ENCODE data around the gene CEP192. TPM values are rescaled to one million over a fixed set of nuclear protein-coding genes. Genes with fewer than 3 reads are reported as not detected.

CEP192 gene
- total and polyA plus RNA-seq, 2 of the 13 experiments (the other 11 are each of a cell fraction or from before 2014, with no cell fraction given) = 15.3 to 24.7 TPM

DNA sequence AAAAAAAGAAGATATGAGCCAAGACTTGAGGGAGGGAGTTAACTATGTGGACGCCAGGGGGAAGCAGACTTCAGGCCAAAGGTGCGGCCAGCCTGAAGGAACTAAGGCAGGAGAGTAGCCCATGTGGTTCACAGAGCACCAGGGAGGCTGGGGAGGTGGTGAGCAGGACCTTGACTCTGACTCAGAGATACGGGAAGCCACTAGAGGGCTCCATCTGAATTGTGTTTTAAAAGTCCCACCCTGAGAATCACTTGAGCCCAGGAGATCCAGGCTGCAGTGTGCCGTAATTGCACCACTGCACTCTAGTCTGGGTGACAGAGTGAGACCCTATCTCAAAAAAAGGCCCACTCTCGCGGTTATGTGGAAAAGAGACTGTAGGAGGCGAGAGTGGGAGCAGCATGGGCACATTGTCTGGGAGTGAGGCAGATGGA is 12.3 kb downstream of the CEP192 start (continued):
- TF ChIP-seq, protein P1, sequence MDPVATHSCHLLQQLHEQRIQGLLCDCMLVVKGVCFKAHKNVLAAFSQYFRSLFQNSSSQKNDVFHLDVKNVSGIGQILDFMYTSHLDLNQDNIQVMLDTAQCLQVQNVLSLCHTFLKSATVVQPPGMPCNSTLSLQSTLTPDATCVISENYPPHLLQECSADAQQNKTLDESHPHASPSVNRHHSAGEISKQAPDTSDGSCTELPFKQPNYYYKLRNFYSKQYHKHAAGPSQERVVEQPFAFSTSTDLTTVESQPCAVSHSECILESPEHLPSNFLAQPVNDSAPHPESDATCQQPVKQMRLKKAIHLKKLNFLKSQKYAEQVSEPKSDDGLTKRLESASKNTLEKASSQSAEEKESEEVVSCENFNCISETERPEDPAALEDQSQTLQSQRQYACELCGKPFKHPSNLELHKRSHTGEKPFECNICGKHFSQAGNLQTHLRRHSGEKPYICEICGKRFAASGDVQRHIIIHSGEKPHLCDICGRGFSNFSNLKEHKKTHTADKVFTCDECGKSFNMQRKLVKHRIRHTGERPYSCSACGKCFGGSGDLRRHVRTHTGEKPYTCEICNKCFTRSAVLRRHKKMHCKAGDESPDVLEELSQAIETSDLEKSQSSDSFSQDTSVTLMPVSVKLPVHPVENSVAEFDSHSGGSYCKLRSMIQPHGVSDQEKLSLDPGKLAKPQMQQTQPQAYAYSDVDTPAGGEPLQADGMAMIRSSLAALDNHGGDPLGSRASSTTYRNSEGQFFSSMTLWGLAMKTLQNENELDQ (CRISPR knock-in tag; IDR thresholded peaks at IDR 0.05; ENCODE audit: borderline replicate concordance) = no peak
- TF ChIP-seq MXD4 (CRISPR knock-in tag; IDR thresholded peaks at IDR 0.05) = no peak
- TF ChIP-seq, protein P2, sequence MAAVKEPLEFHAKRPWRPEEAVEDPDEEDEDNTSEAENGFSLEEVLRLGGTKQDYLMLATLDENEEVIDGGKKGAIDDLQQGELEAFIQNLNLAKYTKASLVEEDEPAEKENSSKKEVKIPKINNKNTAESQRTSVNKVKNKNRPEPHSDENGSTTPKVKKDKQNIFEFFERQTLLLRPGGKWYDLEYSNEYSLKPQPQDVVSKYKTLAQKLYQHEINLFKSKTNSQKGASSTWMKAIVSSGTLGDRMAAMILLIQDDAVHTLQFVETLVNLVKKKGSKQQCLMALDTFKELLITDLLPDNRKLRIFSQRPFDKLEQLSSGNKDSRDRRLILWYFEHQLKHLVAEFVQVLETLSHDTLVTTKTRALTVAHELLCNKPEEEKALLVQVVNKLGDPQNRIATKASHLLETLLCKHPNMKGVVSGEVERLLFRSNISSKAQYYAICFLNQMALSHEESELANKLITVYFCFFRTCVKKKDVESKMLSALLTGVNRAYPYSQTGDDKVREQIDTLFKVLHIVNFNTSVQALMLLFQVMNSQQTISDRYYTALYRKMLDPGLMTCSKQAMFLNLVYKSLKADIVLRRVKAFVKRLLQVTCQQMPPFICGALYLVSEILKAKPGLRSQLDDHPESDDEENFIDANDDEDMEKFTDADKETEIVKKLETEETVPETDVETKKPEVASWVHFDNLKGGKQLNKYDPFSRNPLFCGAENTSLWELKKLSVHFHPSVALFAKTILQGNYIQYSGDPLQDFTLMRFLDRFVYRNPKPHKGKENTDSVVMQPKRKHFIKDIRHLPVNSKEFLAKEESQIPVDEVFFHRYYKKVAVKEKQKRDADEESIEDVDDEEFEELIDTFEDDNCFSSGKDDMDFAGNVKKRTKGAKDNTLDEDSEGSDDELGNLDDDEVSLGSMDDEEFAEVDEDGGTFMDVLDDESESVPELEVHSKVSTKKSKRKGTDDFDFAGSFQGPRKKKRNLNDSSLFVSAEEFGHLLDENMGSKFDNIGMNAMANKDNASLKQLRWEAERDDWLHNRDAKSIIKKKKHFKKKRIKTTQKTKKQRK (IDR thresholded peaks at IDR 0.05; ENCODE audit: low read length) = no peak
- TF ChIP-seq, protein P3, sequence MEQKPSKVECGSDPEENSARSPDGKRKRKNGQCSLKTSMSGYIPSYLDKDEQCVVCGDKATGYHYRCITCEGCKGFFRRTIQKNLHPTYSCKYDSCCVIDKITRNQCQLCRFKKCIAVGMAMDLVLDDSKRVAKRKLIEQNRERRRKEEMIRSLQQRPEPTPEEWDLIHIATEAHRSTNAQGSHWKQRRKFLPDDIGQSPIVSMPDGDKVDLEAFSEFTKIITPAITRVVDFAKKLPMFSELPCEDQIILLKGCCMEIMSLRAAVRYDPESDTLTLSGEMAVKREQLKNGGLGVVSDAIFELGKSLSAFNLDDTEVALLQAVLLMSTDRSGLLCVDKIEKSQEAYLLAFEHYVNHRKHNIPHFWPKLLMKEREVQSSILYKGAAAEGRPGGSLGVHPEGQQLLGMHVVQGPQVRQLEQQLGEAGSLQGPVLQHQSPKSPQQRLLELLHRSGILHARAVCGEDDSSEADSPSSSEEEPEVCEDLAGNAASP (CRISPR knock-in tag; IDR thresholded peaks at IDR 0.05; ENCODE audit: borderline replicate concordance) = no peak
- TF ChIP-seq TBL1XR1 (IDR thresholded peaks at IDR 0.05; ENCODE audit: borderline replicate concordance, low read length, partially characterized antibody) = no peak
- TF ChIP-seq, protein P4, sequence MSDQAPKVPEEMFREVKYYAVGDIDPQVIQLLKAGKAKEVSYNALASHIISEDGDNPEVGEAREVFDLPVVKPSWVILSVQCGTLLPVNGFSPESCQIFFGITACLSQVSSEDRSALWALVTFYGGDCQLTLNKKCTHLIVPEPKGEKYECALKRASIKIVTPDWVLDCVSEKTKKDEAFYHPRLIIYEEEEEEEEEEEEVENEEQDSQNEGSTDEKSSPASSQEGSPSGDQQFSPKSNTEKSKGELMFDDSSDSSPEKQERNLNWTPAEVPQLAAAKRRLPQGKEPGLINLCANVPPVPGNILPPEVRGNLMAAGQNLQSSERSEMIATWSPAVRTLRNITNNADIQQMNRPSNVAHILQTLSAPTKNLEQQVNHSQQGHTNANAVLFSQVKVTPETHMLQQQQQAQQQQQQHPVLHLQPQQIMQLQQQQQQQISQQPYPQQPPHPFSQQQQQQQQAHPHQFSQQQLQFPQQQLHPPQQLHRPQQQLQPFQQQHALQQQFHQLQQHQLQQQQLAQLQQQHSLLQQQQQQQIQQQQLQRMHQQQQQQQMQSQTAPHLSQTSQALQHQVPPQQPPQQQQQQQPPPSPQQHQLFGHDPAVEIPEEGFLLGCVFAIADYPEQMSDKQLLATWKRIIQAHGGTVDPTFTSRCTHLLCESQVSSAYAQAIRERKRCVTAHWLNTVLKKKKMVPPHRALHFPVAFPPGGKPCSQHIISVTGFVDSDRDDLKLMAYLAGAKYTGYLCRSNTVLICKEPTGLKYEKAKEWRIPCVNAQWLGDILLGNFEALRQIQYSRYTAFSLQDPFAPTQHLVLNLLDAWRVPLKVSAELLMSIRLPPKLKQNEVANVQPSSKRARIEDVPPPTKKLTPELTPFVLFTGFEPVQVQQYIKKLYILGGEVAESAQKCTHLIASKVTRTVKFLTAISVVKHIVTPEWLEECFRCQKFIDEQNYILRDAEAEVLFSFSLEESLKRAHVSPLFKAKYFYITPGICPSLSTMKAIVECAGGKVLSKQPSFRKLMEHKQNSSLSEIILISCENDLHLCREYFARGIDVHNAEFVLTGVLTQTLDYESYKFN (CRISPR knock-in tag; conservative IDR thresholded peaks at IDR 0.05) = no peak
- no peak for TF ChIP-seq HDAC6 (IDR thresholded peaks at IDR 0.05; ENCODE audit: low read depth, low read length)
- TF ChIP-seq, protein P5, sequence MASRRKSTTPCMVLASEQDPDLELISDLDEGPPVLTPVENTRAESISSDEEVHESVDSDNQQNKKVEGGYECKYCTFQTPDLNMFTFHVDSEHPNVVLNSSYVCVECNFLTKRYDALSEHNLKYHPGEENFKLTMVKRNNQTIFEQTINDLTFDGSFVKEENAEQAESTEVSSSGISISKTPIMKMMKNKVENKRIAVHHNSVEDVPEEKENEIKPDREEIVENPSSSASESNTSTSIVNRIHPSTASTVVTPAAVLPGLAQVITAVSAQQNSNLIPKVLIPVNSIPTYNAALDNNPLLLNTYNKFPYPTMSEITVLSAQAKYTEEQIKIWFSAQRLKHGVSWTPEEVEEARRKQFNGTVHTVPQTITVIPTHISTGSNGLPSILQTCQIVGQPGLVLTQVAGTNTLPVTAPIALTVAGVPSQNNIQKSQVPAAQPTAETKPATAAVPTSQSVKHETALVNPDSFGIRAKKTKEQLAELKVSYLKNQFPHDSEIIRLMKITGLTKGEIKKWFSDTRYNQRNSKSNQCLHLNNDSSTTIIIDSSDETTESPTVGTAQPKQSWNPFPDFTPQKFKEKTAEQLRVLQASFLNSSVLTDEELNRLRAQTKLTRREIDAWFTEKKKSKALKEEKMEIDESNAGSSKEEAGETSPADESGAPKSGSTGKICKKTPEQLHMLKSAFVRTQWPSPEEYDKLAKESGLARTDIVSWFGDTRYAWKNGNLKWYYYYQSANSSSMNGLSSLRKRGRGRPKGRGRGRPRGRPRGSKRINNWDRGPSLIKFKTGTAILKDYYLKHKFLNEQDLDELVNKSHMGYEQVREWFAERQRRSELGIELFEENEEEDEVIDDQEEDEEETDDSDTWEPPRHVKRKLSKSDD (CRISPR knock-in tag; IDR thresholded peaks at IDR 0.05; ENCODE audit: low read depth) = no peak
- TF ChIP-seq, protein P6, sequence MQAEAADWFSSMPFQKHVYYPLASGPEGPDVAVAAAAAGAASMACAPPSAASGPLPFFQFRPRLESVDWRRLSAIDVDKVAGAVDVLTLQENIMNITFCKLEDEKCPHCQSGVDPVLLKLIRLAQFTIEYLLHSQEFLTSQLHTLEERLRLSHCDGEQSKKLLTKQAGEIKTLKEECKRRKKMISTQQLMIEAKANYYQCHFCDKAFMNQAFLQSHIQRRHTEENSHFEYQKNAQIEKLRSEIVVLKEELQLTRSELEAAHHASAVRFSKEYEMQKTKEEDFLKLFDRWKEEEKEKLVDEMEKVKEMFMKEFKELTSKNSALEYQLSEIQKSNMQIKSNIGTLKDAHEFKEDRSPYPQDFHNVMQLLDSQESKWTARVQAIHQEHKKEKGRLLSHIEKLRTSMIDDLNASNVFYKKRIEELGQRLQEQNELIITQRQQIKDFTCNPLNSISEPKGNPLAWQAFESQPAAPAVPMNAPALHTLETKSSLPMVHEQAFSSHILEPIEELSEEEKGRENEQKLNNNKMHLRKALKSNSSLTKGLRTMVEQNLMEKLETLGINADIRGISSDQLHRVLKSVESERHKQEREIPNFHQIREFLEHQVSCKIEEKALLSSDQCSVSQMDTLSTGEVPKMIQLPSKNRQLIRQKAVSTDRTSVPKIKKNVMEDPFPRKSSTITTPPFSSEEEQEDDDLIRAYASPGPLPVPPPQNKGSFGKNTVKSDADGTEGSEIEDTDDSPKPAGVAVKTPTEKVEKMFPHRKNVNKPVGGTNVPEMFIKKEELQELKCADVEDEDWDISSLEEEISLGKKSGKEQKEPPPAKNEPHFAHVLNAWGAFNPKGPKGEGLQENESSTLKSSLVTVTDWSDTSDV (CRISPR knock-in tag; IDR thresholded peaks at IDR 0.05) = no peak
- TF ChIP-seq KMT2B (CRISPR knock-in tag; IDR thresholded peaks at IDR 0.05) = no peak
- no peak for TF ChIP-seq ZSCAN9 (CRISPR knock-in tag; IDR thresholded peaks at IDR 0.05; ENCODE audit: borderline replicate concordance)
- TF ChIP-seq RFX1 (IDR thresholded peaks at IDR 0.05) = no peak
- peak; percentile 17; the same call in 1 of the 2 replicates for TF ChIP-seq SMC3 (IDR thresholded peaks at IDR 0.05; ENCODE audit: low read length)

All from HepG2 (cell line).